H9 (cell line): ENCODE measurements around the gene TMED5. TPM values are rescaled to one million over a fixed set of nuclear protein-coding genes. Genes with fewer than 3 reads are reported as not detected.

Experiments
- DNase-seq: peaks from one replicate; pipeline ENCODE4 v3.0.0-alpha.2; 2017
- H2AFZ ChIP-seq: one replicate; pipeline ENCODE4 v1.6.1; 2013; ENCODE audit warnings: mild to moderate bottlenecking, low read length, control low read depth, moderate library complexity
- H2AK5ac ChIP-seq: 2 replicates; pipeline ENCODE4 v1.6.1; 2013; ENCODE audit warnings: low read length, control low read depth, mixed read lengths; ENCODE audit not compliant: insufficient read length
- H2BK120ac ChIP-seq: one replicate; pipeline ENCODE4 v1.6.1; 2013; ENCODE audit warnings: low read depth, mild to moderate bottlenecking, low read length, control low read depth, inconsistent platforms; ENCODE audit not compliant: poor library complexity, severe bottlenecking
- H2BK12ac ChIP-seq: 2 replicates; pipeline ENCODE4 v1.6.1; 2013; ENCODE audit warnings: low read length, control low read depth, mixed read lengths, low read depth; ENCODE audit not compliant: insufficient read length
- H2BK15ac ChIP-seq: 2 replicates; pipeline ENCODE4 v1.6.1; 2013; ENCODE audit warnings: low read depth, low read length, control low read depth
- H2BK20ac ChIP-seq: one replicate; pipeline ENCODE4 v1.6.1; 2013; ENCODE audit warnings: low read depth, mild to moderate bottlenecking, low read length, control low read depth, inconsistent platforms; ENCODE audit not compliant: poor library complexity, severe bottlenecking
- H2BK5ac ChIP-seq: 2 replicates; pipeline ENCODE4 v1.6.1; 2013; ENCODE audit warnings: low read length, control low read depth, mixed read lengths; ENCODE audit not compliant: insufficient read length
- H3K14ac ChIP-seq: 2 replicates; pipeline ENCODE4 v1.6.1; 2013; ENCODE audit warnings: low read length, control low read depth; ENCODE audit not compliant: insufficient read depth
- H3K18ac ChIP-seq: 2 replicates; pipeline ENCODE4 v1.6.1; 2013; ENCODE audit warnings: low read depth, mild to moderate bottlenecking, mixed read lengths, low read length, control low read depth; ENCODE audit not compliant: insufficient read length
- H3K23ac ChIP-seq: 2 replicates; pipeline ENCODE4 v1.6.1; 2013; ENCODE audit warnings: low read length, control low read depth, mixed read lengths, low read depth; ENCODE audit not compliant: insufficient read length
- H3K23me2 ChIP-seq: 2 replicates; pipeline ENCODE4 v1.6.1; 2013; ENCODE audit warnings: low read depth, mild to moderate bottlenecking, mixed read lengths, low read length, control low read depth; ENCODE audit not compliant: insufficient read length, poor library complexity, severe bottlenecking
- H3K27ac ChIP-seq: 2 replicates; pipeline ENCODE4 v1.5.1; 2013; ENCODE audit warnings: low read length, control low read depth, mixed read lengths, low read depth; ENCODE audit not compliant: insufficient read length
- H3K27me3 ChIP-seq: 2 replicates; pipeline ENCODE4 v1.6.1; 2013; ENCODE audit warnings: low read length, control low read depth, inconsistent platforms; ENCODE audit not compliant: insufficient read depth
- H3K4ac ChIP-seq: 2 replicates; pipeline ENCODE4 v1.6.1; 2013; ENCODE audit warnings: low read depth, mild to moderate bottlenecking, control low read depth, inconsistent platforms, low read length, moderate library complexity
- H3K4me1 ChIP-seq: 2 replicates; pipeline ENCODE4 v1.6.1; 2013; ENCODE audit warnings: low read length, control low read depth, inconsistent platforms; ENCODE audit not compliant: insufficient read depth
- H3K4me2 ChIP-seq: 2 replicates; pipeline ENCODE4 v1.6.1; 2013; ENCODE audit warnings: low read length, control low read depth, mixed read lengths; ENCODE audit not compliant: insufficient read length, insufficient read depth
- H3K56ac ChIP-seq: 2 replicates; pipeline ENCODE4 v1.6.1; 2013; ENCODE audit warnings: low read depth, mild to moderate bottlenecking, mixed read lengths, low read length, control low read depth; ENCODE audit not compliant: insufficient read length
- H3K79me1 ChIP-seq: 2 replicates; pipeline ENCODE4 v1.6.1; 2013; ENCODE audit warnings: low read depth, mild to moderate bottlenecking, moderate library complexity, low read length, control low read depth, inconsistent platforms; ENCODE audit not compliant: insufficient read depth, poor library complexity, severe bottlenecking
- H3K79me2 ChIP-seq: 2 replicates; pipeline ENCODE4 v1.6.1; 2013; ENCODE audit warnings: low read length, control low read depth, inconsistent platforms; ENCODE audit not compliant: insufficient read depth
- H3K9ac ChIP-seq: 2 replicates; pipeline ENCODE4 v1.6.1; 2013; ENCODE audit warnings: low read length, control low read depth, mixed read lengths; ENCODE audit not compliant: insufficient read length; ENCODE audit errors: extremely low read depth
- H3K9me3 ChIP-seq: one replicate; pipeline ENCODE4 v1.6.1; 2013; ENCODE audit warnings: low read depth, low read length, inconsistent platforms; ENCODE audit not compliant: control insufficient read depth
- H3T11ph ChIP-seq: one replicate; pipeline ENCODE4 v1.6.1; 2013; ENCODE audit warnings: mild to moderate bottlenecking, low read length, control low read depth, inconsistent platforms
- H4K20me1 ChIP-seq: one replicate; pipeline ENCODE4 v1.6.1; 2013; ENCODE audit not compliant: control insufficient read depth, insufficient read length, insufficient read depth
- H4K5ac ChIP-seq: 2 replicates; pipeline ENCODE4 v1.6.1; 2013; ENCODE audit warnings: low read depth, mild to moderate bottlenecking, mixed read lengths, low read length, control low read depth; ENCODE audit not compliant: insufficient read length
- H4K8ac ChIP-seq: replicated peaks from 2 replicates; pipeline ENCODE4 v1.6.1; 2013; ENCODE audit warnings: low read length, control low read depth, mixed read lengths, low read depth; ENCODE audit not compliant: insufficient read length
- H4K91ac ChIP-seq: 2 replicates; pipeline ENCODE4 v1.6.1; 2013; ENCODE audit warnings: low read depth, mild to moderate bottlenecking, moderate library complexity, mixed read lengths, low read length, control low read depth; ENCODE audit not compliant: insufficient read length
- H3K27ac Mint-ChIP-seq, 3 experiments: 2 replicates in 2 of 3; 3 replicates in 1 of 3; pipeline ENCODE4 v1.8.0; 2020 to 2021; ENCODE audit warnings: mixed read lengths in 3 of 3, mild to moderate bottlenecking in 1 of 3, moderate library complexity in 1 of 3
- H3K27me3 Mint-ChIP-seq: 2 replicates; pipeline ENCODE4 v1.8.0; 2021; ENCODE audit warnings: low read depth, mild to moderate bottlenecking, moderate library complexity, mixed read lengths
- H3K36me3 Mint-ChIP-seq, 3 experiments: 2 replicates in 2 of 3; 3 replicates in 1 of 3; pipeline ENCODE4 v1.8.0; 2020 to 2021; ENCODE audit warnings: low read depth in 3 of 3, mixed read lengths in 3 of 3; ENCODE audit not compliant: insufficient read depth in 1 of 3
- H3K4me1 Mint-ChIP-seq, 2 experiments: 2 replicates each; pipeline ENCODE4 v1.8.0; 2020; ENCODE audit warnings: mixed read lengths in 2 of 2
- H3K4me3 Mint-ChIP-seq, 2 experiments: 2 replicates in 1 of 2; 3 replicates in 1 of 2; pipeline ENCODE4 v1.8.0; 2020 to 2021; ENCODE audit warnings: mild to moderate bottlenecking in 2 of 2, mixed read lengths in 2 of 2, moderate library complexity in 1 of 2
- H3K9me3 Mint-ChIP-seq, 2 experiments: 2 replicates in 1 of 2; 3 replicates in 1 of 2; pipeline ENCODE4 v1.8.0; 2020; ENCODE audit warnings: mild to moderate bottlenecking in 2 of 2, mixed read lengths in 2 of 2, moderate library complexity in 1 of 2
- WGBS: extraction: QIAGEN DNeasy Blood & Tissue Kit; methylation state at CpG from one replicate; pipeline ENCODE4 v1.1.7; 2013; ENCODE audit warnings: missing lambda C conversion rate, low lambda C conversion rate, mixed read lengths; ENCODE audit not compliant: insufficient read length; ENCODE audit errors: extremely low coverage; 5-methylcytosine and 5-hydroxymethylcytosine counted together
- total RNA-seq: library from RNA; stranded (reverse); gene quantifications from 2 replicates; pipeline ENCODE4 v1.2.1, GENCODE V29; 2021
- TF ChIP-seq, protein P1 (sequence below): fragments of 200-600 bp; sonication (generic); conservative IDR thresholded peaks from 3 replicates; pipeline ENCODE4 v1.8.0; 2021; ENCODE audit warnings: antibody characterized with exemption, mild to moderate bottlenecking

The TMED5 gene
- total RNA-seq, 1 experiment from 2014 or later: 35.0 TPM

DNA sequence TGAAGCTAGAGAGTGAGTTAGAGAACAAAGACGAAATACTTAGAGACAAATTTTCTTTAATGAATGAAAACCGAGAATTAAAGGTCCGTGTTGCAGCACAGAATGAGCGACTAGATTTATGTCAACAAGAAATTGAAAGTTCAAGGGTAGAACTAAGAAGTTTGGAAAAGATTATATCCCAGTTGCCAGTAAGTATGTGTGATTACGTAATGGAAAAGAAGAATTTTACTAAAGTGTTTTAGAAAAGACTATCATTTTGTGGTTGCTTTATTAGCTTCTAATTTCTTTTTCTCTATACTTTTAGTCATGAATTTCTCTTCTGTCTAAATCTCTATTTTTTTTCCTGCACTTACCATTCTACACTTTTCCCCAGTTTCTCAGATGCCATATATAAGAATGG, 27.0 kb upstream of the TMED5 start:
- no peaks in the 10 kb centered on the region for H4K20me1 ChIP-seq
- no peak overlapping the region for H2BK5ac ChIP-seq
- H3K14ac ChIP-seq: no peak overlapping the region
- Mint-ChIP-seq H3K36me3 (peaks cover 11 to 44% (median 39%) of the 10 kb centered on the region in 3 experiments), H3K4me1 (no peaks in the 10 kb centered on the region), H3K27me3 (no peaks in the 10 kb centered on the region), H3K27ac (no peak overlapping the region), H3K4me3 (no peak overlapping the region), H3K9me3 (no peaks in the 10 kb centered on the region)
- H3K27me3 ChIP-seq: no peaks in the 10 kb centered on the region
- H2BK20ac ChIP-seq: no peak overlapping the region
- H3K27ac ChIP-seq: no peak overlapping the region
- no peak overlapping the region for H3K4ac ChIP-seq
- TF ChIP-seq, protein P1, sequence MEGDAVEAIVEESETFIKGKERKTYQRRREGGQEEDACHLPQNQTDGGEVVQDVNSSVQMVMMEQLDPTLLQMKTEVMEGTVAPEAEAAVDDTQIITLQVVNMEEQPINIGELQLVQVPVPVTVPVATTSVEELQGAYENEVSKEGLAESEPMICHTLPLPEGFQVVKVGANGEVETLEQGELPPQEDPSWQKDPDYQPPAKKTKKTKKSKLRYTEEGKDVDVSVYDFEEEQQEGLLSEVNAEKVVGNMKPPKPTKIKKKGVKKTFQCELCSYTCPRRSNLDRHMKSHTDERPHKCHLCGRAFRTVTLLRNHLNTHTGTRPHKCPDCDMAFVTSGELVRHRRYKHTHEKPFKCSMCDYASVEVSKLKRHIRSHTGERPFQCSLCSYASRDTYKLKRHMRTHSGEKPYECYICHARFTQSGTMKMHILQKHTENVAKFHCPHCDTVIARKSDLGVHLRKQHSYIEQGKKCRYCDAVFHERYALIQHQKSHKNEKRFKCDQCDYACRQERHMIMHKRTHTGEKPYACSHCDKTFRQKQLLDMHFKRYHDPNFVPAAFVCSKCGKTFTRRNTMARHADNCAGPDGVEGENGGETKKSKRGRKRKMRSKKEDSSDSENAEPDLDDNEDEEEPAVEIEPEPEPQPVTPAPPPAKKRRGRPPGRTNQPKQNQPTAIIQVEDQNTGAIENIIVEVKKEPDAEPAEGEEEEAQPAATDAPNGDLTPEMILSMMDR: no peak
- H3K79me2 ChIP-seq: no peaks in the 10 kb centered on the region
- WGBS: no CpG with 5 or more reads among the region's 5 CpGs
- no peak overlapping the region for H3T11ph ChIP-seq
- no peak overlapping the region for H4K5ac ChIP-seq
- no peak overlapping the region for H3K18ac ChIP-seq
- H3K9ac ChIP-seq: no peak overlapping the region
- no peak overlapping the region for H2AFZ ChIP-seq
- no peak for DNase-seq
- no peak overlapping the region for H3K56ac ChIP-seq
- H4K91ac ChIP-seq: no peak overlapping the region
- no peak overlapping the region for H3K23ac ChIP-seq
- H2AK5ac ChIP-seq: no peak overlapping the region
- no peaks in the 10 kb centered on the region for H3K9me3 ChIP-seq
- H3K23me2 ChIP-seq: no peaks in the 10 kb centered on the region
- H2BK120ac ChIP-seq: no peak overlapping the region
- H2BK15ac ChIP-seq: no peak overlapping the region
- no peaks in the 10 kb centered on the region for H3K4me1 ChIP-seq
- no peak overlapping the region for H2BK12ac ChIP-seq
- no peak overlapping the region for H4K8ac ChIP-seq
- H3K4me2 ChIP-seq: no peak overlapping the region
- H3K79me1 ChIP-seq: no peaks in the 10 kb centered on the region
